GM19043 (cell line): Measurements from ENCODE around the gene SCN3B.

ENCODE experiments used
- ATAC-seq: cut with Tn5 transposase; IDR thresholded peaks from one replicate; pipeline ENCODE4 v1.9.1; 2021; ENCODE audit warnings: low read depth; ENCODE audit not compliant: unreplicated experiment

The SCN3B gene

DNA sequence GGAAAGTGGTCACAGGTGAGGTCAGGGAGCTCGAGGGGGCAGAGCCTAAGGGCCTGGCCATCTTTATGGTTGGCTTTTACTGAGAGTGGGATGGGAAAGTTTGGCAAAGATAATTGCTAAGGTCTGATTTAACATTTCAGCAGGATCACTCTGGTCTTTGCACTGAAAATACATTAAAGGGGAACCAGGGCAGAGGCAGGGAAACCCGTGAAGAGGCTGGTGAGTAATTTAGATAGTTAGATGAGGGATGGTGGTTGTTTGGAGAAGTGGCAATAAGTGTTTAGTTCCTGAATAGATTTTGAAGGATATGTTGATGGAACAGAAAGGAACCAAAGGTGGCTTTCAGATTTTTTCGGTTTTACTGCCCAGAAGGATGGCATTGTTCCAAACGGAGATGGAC lies 50.8 kb downstream of the SCN3B start:
- ATAC-seq = no peak

DNA sequence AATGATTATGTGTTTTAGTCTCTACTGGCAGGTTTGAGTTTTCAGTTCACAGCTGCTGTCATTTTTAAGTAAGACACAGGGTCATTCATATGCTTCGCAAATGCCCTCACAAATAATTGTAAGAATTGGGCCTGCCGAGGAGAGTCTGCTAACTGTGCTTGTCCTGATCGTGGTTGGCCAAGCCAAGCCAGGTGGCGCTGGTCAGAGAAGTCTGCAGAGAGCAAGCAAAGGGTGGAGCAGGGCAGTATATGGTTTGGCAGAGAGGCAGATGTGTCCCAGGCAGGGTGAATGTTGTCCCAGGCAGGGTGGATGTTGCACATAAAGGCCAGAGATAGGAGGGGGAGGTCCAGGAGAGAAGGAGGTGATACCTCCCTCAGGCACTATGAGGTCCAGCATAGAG lies 52.7 kb downstream of the SCN3B start:
- no peak for ATAC-seq

DNA sequence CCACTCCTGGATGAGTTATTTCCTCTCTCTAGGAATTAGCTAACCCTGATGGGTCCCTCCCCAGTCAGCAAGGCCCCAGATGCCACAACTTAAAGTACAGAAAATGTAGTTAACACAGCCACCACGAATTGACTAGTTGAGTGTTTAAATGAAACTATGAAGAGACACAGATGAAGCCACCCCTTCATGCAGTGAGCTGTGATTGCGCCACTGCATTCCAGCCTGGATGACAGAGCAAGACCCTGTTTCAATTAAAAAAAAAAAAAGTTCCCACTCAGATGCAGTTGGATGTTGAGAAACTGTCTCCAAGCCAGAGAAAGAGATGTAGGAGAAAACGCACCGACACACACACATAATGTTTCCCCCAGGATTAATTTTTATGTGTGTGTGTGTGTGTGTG lies 53.3 kb downstream of the SCN3B start:
- no peak for ATAC-seq

DNA sequence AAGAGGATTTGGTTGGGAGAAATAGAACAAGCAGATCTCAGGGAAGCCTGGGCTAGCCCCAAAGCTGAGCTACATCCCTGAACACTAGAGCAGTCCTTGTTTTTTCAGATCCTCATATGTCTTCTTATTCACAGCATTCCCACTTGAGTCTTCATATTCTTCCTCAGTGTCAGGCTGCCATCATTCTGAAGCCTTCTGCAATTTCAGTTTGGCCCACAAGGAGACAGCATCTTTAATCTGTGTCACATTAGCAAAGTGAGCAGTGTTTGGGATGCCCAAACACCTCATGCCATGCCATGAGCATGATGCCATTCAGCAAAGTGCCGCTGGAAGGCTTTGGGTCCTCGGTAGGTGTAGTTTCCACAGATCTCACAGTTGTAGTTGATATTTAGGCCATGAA lies 56.6 kb downstream of the SCN3B start:
- no peak for ATAC-seq

DNA sequence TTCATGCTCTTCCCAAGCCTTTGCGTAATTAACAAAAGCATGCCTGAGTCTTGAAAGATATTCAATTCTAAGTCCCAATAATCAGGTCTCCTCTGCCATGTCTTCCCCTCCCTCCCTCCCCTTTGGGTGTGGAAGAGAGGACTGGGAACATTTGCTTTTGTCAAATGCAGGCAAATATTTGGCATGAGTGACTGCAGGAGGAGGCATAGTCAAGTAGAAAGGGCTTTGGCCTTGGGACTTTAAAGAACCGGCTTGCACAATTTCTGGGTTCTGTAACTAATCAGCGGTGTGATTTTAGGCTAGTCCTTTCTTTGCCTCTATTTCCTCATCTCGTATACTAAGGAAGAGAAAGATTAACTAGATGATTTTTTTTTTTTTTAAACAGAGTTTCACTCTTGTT lies 59.5 kb downstream of the SCN3B start:
- no peak for ATAC-seq

DNA sequence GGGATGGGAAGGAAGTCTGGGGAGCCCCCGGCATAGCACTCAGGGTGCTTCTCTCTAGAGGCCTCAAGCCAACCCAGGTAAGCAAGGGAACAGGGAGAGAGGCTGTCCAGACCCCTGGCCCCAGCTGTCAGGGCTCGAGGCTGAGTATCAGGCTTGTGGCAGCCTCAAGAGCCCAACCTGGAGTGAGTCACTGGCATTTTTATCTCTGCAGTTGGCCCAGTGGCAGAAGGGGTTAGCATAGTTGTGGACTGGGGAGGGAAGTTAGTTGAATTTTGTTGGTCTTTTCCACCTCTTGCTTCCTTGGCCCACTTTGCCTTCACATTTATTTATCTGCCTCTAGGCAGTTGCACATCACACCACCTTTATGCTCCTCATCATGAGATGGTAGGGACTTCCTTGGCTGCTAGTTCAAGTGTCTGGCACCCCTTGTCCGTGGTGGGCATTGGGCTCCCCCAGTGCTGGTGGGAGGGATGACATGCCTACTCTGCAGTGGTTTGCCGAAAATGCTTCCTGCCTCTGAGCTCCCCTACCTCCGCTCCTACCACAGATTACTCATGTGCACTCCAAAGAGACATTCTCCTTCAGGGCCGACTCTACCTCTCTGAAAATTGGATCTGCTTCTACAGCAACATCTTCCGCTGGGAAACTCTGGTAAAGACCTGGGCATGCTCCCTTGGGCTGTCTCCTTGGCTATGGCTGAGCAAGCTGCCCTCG lies 60.1 kb downstream of the SCN3B start:
- ATAC-seq = no peak

DNA sequence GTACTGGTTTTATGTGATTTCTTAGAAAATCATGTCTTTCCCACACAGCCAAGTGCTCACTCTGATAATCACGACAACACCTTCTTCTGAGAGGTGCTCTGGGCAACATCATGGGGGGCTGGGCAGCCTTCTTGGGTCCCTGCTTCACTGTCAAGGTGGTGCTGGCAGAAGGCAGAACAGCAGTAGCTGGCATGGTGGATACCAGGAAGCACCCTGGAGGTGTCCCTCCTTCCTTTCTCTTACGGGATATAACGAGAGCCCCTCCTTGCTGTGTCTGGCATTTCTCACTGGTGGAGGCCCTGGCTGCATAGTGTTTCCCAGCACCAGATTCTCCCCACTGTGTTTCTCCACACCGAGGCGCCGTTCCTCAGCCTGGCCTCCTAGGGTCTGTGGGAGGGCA lies 60.9 kb downstream of the SCN3B start:
- no peak for ATAC-seq

DNA sequence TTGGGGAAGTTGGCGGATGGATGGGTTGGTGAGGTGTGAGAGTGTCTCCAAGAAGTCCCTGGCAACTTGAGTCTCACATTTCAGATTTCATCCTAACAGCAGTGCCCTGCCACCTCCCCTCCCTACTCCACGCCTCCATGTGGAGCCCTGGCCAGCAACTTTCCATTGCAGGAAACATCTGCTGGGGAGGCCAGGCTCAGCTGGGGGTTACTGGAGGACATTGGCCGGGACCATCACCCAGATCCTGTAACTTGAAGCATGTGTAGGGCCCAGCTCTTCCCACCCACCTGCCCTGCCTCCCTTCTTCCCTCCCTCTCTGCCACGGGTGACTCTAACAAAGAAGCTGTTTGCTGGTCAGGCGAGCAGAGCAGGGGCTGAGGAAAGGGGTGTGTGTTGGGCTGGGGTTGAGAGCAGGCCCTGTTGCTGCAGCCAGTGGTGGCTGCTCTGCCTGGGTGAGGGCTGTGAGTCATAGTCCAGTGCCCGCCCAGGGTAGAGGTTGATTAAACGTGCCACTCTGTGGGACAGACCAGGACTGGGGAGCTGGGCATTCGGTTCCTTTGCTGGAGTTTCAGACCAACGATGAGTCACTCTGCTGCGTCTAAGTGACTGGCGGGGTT lies 64.0 kb downstream of the SCN3B start:
- no peak for ATAC-seq

DNA sequence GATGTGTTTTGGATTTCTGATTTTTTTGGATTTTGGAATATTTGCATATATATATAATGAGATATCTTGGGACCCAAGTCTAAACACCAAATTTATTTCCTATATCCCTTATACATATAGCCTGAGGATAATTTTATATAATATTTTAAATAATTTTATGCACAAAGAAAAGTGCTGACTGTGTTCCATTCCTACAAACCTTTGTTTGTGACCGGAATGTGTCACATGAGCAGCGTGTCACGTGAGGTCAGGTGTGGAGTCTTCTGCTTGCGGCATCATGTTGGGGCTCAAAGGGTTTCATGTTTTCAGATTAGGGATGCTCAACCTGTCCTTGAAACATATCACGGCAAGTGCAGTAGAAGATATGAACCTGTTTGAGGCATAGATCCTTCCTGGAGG lies 65.6 kb downstream of the SCN3B start:
- ATAC-seq = no peak

DNA sequence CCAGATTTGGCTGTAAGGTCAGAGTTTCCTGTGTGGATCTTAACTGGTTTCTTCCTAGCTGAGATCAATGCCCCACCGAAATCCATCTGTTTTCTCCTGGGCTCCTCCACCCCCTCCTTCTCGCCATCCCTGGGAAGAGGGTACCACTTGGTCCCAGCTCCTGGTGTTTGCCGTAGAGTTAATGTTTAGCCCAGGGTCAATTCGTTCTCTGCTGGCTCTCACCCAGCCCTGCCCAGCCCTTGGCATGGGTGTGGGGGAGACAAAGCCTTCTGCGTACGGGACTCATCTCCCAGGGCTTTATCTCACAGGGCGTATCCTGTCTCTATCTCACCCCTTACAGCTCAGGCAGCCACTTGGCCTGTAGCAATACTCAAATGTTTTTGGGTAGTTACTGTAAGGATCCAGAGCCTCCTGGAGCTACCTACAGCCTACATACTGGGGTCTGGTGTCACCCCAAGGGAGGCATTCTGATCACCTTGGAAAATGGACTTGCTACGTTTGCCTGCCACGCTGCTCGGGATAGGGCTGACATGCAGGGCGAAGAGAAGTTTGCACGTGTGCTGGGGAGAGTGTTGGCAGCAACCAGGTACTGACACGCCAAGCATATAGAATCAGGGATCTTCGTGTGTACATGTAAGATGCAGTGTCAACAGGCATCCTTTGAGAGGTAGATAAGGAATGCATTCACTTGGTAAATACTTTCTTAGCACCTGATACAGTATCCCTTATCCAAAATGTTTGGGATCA lies 66.1 kb downstream of the SCN3B start:
- no peak for ATAC-seq

DNA sequence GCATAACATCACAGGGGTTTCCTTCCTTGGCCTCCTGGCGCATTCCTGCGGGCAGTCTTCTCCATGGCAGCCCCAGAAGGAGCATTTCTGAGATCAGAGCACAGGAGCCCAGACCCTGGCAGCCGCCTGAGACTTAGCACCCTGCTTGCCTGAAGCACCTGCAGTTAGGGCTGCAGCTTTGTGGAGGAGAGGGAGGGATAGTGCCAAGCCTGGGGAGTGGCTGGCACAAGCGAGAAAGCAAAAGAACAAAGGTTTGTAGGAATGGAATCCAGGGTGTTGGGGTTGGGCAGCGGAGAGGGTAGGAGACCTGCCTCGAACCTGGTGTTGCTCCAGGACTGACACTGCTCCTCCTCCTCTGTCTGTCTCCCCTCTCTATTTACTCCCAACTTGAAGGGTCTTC lies 66.9 kb downstream of the SCN3B start:
- no peak for ATAC-seq

DNA sequence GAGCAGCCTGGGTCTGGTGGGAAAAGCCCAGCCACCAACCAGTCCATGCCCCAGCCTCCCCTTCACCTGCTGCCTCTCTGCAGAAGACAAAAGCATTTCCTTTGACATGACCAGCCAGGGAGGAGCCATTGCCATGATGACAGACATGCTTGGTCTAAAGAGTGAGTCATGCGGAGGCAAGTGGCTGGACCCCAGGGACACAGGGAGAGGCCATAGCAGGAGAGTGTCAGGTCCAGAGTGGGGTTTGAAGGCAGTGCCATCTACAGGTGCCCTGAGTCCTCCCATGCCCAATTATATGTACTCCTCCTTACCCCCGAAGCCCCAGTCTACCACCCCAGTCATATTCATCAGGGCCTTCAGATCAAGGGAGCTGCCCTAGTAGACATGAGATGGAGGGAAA lies 67.4 kb downstream of the SCN3B start:
- no peak for ATAC-seq

DNA sequence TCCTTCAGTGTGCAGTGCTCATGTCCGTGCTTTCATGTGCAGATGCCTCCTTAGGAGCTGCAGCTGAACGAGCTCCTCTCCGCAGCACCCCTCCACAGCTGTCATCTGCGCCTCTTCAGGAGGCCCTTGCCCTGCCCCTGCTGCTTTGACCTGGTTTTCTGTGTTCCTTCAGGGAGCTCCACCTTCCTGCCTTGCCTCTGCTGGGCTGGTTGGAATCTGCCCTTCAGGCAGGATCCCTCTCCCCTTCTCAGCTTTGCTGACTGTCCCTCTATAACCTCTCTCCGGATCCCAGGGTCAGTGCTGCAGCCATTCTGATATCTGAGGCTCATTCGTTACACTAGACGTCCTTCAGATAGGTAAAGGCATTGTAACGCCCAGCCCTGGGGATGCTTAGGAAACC lies 67.9 kb downstream of the SCN3B start:
- ATAC-seq = no peak

DNA sequence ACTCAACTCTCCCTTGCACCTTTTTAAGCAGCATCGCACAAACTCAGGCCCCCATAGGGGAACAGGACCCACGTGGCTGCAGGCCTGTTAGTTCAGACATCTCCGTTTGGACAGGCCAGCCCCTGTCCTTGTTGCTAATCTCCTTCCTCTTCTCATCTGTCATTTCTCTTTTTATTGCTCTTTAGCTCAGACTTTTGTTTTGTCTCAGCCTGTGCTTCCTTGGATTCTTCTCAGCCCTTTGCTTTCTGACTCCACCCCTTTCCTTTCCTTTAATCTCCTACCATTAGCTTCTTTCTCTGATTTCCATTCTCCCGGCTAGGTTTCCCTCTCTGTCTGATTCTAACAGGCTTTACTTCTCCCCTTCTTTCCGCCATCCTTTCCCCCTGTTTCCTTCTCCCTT lies 68.7 kb downstream of the SCN3B start:
- no peak for ATAC-seq

DNA sequence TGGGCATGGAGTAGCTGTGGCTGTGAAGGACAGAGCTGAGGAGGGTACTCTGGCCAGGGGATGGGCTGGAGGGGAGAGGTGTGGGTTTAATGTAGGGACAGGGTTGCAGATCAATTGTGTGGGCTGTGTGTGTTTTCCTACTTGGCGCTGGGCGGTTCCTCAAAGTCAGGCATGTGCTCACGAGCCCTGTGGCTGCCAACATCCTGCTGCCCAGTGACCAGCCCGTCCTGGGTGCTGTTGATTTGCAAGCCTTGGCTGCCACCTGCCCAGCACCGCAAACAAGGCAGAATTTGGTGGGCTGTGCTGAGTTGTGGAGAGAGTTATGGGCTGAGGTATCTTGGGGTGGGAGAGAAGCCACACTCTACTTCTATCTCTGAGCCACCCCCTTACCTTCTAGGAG lies 69.2 kb downstream of the SCN3B start:
- ATAC-seq = no peak

DNA sequence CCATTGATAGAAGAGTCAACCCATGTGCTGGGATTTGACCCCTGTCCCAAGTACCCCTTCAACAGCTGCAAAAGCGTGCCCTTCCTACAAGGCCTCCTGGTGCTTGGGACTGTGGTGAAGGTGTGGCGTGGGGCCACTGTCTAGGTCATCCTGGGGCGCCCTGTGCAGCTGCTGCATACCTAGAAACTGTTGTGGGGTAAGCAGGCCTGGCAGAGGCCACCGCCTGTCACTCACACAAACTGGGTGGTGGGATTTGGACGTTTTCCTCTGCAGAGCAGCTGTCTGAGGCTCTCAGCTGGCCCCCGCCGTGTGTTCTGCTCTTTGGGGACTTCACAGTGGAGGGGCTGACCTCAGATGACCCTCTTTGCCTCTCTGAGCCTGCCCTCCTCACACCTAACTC lies 69.7 kb downstream of the SCN3B start:
- ATAC-seq = no peak

DNA sequence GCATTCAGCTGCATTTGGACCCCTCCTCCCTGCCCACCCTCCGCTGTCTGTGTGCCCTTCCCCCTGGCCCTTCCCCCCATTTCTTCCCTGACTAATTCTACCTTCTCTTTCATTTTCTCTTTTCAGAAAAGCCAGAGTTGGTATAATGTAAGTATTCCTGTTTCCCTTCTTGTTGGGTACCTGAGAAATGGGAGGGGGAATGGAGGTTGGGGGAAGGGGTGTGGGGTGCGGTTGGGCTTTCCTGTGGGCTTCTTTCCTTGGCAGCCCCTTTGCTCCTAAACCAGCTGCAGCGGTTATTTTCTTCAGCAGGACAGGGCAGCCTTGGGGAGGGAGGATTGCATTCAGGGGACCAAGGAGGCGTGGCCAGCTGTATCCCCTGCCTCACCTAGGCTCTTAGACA lies 70.2 kb downstream of the SCN3B start:
- ATAC-seq = no peak

DNA sequence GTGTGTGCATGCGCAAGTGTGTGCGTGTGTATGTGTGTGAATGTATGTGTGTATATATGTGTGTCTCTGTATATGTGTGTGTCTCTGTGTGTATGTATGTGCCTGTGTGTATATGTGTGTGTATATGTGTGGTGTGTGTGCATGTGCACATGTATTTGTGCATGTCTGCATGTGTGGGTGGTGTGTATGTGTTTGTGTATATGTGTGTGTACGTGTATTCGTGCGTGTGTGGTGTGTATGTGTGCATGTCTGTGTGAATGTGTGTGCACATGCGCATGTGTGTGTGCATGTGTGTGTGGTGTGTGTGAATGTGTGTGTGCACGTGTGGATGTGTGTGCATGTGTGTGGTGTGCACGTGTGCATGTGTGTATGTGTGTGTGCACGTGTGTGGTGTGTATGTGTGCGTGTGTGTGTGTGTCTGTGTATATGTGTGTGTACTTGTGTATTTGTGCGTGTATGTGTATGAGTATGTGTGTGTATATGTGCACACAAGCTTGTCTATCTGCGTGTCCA lies 71.4 kb downstream of the SCN3B start:
- no peak for ATAC-seq

DNA sequence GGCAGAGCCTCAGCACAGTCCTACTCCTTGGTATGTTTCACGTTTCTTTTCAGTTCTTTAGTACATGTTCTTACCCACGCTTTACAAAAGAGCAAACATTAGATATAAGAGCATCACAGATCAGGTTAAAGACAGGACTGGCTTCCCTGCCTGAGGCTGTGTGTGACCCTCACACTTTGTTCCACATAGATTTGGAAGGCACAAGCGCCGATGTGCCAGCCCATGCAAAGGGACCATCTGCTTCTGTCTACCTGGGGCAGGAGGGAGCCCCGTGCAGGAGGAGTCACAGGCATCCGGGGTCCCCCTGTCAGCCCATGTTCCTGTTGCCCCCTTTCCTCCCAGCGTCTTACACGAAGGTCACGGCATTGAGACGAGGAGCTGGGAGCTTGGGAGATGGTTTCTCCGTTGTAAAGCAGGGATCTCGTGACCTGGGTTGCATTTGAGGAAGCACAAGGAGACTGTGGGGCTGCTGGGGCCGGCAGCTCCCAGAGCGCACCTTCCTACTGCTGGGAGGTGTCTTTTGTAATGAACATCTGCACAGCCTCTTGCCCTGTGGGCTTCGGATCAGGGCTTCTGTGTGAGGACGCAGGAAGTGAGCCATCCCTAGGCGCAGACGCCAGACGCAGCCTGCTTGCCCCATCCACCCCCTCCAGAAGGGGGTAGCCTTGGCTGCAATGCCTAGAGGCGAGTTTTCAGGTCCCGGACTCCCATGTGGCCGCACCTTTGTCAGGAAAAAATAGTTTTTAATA lies 72.6 kb downstream of the SCN3B start:
- ATAC-seq = no peak

DNA sequence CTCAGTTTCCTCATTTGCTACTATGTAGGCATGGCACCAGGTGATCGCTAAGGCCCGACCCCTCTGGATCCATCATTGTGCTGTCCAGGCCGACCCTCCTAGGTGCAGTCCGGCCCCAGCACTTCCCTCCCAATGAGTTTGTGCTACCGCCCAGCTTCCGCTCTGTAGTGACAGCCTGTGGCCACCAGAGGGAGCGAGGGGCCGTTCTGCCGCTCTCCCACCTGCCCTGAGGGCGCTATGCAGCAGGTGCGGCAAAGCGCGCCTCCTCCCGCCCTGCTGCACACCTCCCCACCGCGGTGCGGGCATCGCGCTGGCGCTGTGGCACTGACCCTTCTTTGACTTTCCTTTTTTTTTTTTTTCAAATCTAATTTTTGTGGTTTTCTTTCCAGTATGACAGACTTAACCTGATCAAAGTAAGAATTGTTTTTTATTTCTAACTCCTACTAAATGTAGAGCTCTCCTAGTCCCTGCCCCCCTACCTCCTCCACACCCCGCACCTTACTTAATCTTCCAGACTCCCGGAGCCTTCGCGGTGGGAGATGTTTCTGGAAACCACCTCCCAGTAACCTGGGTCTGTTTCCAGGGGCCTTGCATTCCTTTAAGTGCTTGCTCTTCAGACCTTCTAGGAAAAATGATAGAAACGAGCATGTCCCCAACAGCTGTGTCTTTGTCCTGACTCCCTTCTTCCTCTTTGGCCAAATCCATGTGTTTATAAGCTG lies 73.7 kb downstream of the SCN3B start:
- peak; percentile 88 for ATAC-seq
